Spleen (tissue), 7 donors: ENCODE measurements around the gene VPS18.

ENCODE experiments used
- CTCF ChIP-seq, 11 experiments: fragments of 200-600 bp in 7 of 11; fragments of 450-650 bp in 4 of 11; sonication (generic) in 4 of 11; IDR thresholded peaks in 8 of 11; conservative IDR thresholded peaks in 3 of 11; 1 replicate in 7 of 11; 2 replicates in 4 of 11; pipeline versions ENCODE4 v1.4.0 to v1.8.0; 2016 to 2021; ENCODE audit warnings: antibody characterized with exemption in 11 of 11, inconsistent platforms in 4 of 11, mild to moderate bottlenecking in 1 of 11
- POLR2A ChIP-seq, 3 donors: fragments of 450-650 bp; IDR thresholded peaks; one replicate each; pipeline ENCODE4 v1.5.1; 2017; ENCODE audit warnings: antibody characterized with exemption in 3 of 3, mild to moderate bottlenecking in 1 of 3
- donor health status: DM: no; HTN: no; CAD: no; lungs with moderate emphysema.
- donor health status: DM: no; HTN: no; CAD: no.
- donor health status: DM: no; HTN: no; CAD: no.

- TF ChIP-seq CTCF (IDR thresholded peaks at IDR 0.05 in 8 of 11, conservative IDR thresholded peaks at IDR 0.05 in 3 of 11) = peak; percentile 48 to 89 (median 68)
- TF ChIP-seq POLR2A (IDR thresholded peaks at IDR 0.05) = no peak
Observed at GRCh38 chr15:40859206-40859851, 34.9 kb upstream of the VPS18 start.
